ENCODE measurements around the gene TTLL3. TPM values are rescaled to one million over a fixed set of nuclear protein-coding genes. Genes with fewer than 3 reads are reported as not detected.

TTLL3 gene
- total RNA-seq, 4 donors from 2014 or later: 36.5 to 125 (median 70.0) TPM

DNA sequence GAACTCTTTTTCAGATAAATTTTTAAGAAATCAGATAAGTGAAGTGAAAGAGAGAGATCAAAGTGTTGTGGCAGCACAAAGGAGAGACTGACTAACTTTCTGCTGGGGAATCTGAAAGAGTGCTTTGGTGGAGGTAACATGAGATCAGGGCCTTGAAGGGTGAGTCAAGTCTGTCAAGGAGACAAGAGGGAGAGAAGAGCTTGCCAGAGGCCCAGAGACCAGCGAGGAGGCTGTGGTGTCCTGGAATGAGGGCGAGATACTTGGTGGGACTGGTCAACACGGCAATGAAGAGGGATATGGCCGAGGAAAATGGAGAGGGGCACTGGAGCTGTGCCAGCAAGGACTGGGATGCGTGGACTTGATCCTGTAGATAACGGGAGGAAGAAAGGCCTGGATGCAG lies 22.3 kb upstream of the TTLL3 start:
- TF ChIP-seq, protein P1, sequence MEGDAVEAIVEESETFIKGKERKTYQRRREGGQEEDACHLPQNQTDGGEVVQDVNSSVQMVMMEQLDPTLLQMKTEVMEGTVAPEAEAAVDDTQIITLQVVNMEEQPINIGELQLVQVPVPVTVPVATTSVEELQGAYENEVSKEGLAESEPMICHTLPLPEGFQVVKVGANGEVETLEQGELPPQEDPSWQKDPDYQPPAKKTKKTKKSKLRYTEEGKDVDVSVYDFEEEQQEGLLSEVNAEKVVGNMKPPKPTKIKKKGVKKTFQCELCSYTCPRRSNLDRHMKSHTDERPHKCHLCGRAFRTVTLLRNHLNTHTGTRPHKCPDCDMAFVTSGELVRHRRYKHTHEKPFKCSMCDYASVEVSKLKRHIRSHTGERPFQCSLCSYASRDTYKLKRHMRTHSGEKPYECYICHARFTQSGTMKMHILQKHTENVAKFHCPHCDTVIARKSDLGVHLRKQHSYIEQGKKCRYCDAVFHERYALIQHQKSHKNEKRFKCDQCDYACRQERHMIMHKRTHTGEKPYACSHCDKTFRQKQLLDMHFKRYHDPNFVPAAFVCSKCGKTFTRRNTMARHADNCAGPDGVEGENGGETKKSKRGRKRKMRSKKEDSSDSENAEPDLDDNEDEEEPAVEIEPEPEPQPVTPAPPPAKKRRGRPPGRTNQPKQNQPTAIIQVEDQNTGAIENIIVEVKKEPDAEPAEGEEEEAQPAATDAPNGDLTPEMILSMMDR (IDR thresholded peaks at IDR 0.05; ENCODE audit: low read depth): no peak

DNA sequence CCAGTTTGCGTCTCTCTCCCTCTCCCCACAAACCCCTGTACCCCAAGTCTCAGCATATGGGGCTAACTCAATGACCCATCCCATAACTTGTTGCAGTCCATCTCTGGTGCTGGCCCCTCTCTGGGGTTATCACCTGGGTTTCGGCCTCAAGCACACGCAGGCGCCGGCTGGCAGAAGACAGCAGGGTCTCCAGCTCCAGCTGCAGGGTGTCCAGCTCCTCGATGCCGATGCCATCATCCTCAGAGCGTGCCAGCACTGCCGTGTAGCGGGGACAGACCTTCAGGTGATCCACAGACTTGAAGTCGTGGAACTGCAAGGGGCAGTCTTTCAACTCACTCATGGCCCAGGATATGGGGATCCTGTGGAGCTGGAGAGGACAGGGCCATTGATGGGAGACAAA lies 18.9 kb upstream of the TTLL3 start:
- TF ChIP-seq, protein P1 (IDR thresholded peaks at IDR 0.05; ENCODE audit: low read depth): no peak

DNA sequence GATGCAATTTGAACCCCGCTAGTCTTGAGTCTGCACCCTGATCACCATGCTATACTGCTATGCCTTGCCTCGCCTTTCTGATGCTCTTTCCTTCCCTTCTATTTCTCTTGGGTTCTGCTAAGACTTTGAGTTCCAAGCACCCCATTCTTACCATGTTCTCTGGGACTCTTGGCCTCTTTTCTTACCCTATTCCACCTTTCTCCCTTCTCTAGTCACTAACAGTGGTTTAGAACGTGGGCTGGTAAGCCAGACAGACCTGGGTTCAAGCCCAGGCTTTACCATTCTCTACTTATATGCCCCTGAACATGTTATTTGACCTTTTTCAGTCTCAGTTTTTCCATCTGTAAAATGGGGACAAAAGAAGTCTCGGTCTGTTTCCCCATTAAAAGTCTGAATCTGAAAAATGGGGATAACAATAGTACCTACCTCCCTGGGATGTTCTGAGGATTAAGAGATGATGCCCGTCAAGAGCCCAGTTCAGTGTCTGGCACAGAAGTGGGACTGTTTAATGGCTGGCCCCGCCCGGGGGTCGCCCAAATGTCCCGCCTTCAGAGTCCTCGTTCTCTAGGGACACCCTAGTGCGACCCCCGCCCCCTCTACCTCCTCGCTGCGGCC lies 18.2 kb upstream of the TTLL3 start:
- TF ChIP-seq, protein P1 (IDR thresholded peaks at IDR 0.05; ENCODE audit: low read depth): no peak

DNA sequence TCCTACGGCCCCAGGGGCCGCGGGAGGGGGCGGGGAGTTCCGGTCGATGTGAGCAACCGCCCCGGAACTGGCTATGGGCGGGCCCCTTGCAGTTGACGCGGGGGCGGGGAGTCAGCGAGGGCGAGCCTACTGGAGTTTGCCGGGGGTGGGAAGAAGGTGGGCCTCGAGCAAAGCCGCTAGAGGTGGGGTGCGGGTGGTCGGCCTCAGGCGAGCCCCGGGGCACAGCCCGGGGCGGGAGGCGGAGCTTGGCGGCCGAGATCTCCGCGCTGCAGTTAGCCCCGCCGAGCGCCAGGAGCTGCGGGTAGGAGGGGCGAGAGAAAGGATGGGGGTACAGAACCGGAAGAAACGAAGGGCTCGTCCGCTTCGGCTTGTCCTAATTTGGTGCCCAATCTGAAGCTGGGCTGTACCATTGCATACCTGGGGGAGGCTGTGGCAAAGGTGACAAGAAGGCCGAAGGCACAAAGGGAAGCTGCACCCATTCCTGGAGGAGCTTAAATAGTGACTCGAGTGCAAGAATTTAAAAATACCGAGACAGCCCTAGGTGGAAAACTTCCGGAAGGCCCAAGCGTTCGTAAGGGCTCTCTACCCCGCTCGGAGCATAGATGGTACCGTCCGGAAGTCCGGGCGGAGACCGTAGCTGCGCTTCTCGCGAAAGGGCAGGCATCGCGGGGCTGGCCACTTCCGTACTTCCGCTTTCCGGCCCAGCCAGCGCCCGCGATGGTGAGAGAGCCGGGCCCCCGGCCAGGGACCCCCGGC lies 17.5 kb upstream of the TTLL3 start, which contains the start of the genes ARPC4 and TADA3:
Gene ARPC4, plus strand, starts transcription at position 678 of the 756 bp plus-strand sequence. Its CDS starts 40 bp downstream, at position 718.
Gene TADA3, minus strand, starts transcription at position 69 of the 756 bp plus-strand sequence. CDS start 1,007 bp downstream, outside the sequence.
- TF ChIP-seq, protein P1 (IDR thresholded peaks at IDR 0.05; ENCODE audit: low read depth): no peak

DNA sequence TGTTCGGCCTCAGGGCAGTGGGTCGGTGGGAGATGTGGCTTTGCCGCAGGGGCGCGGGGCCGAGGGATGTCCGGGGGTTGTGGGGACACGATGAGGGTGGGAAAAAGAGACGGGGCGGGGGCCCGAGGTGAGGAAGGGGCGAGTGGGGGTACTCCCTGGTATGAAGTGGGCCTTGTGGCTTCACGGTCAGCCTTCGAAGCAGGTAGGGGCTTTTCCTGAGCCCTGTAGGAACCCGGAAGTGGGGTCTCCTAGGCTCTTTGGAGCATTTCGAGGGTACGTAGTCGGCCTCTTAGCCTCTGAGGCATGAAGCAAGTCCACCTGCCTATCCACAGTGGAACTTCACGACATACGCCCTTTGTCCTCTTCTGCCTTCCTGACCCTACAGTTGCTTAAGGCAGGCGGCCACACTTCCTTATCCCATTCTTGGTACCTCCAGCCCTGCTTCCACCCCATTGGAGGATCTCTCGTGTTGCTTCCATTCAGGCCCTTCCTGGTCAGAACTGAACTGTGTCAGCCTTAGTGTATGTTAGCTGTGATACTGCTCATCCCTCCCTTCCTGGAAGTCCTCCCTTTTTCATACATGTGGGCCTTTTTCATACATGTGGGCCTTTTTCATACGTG lies 16.8 kb upstream of the TTLL3 start:
- TF ChIP-seq, protein P1 (IDR thresholded peaks at IDR 0.05; ENCODE audit: low read depth): no peak

DNA sequence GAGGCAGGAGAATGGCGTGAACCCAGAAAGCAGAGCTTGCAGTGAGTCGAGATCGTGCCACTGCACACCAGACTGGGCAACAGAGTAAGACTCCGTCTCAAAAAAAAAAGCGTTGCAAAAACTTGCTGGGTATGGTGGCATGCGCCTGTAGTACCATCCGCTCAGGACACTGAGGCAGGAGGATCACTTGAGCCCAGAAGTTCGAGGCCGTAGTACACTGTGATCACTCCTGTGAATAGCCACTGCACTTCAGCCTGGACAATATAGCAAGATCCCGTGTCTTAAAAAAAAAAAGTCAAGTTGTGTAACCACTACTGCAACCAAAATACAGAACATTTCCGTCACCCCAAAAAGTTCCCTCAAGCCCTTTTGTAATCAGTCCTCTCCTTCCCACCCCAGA lies 15.7 kb upstream of the TTLL3 start:
- TF ChIP-seq, protein P1 (IDR thresholded peaks at IDR 0.05; ENCODE audit: low read depth): no peak

DNA sequence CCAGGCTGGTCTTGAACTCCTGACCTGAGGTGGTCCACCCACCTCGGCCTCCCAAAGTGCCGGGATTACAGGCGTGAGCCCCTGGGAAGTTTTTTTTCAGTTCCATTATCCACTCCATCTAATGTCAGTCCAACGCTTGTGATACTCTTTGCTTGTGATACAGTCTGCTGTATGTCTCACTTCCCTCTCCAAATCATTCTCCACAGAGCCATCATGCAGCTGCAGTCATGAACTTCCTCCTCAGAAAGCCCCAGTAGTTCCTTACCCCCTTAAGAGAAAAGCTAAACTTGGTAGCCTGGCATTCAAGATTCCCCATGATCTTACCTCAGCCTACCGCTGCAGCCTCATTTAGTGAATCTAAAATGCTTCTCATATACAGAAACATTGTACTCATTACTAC lies 14.9 kb upstream of the TTLL3 start:
- TF ChIP-seq, protein P1 (IDR thresholded peaks at IDR 0.05; ENCODE audit: low read depth): no peak

Data from subcutaneous adipose tissue (tissue), 4 donors.